ENCODE results near the gene FADS2.

GRCh38 chr11:61883327-61883726 lies 55.2 kb downstream of the FADS2 start:
- no peak for TF ChIP-seq BACH2 (CRISPR knock-in tag; IDR thresholded peaks at IDR 0.05; ENCODE audit: borderline replicate concordance)
- TF ChIP-seq CSRNP3 (CRISPR knock-in tag; IDR thresholded peaks at IDR 0.05) = no peak
- TF ChIP-seq ZFP30 (CRISPR knock-in tag; IDR thresholded peaks at IDR 0.05) = no peak
- TF ChIP-seq PATZ1 (CRISPR knock-in tag; IDR thresholded peaks at IDR 0.05; ENCODE audit: borderline replicate concordance) = no peak
- no peak for TF ChIP-seq OSR1 (CRISPR knock-in tag; IDR thresholded peaks at IDR 0.05)
